Gastrocnemius medialis (tissue), 4 donors: ENCODE results near the gene CERS6.

Experiments used
- CTCF ChIP-seq, 5 experiments: fragments of 450-650 bp in 3 of 5; fragments of 200-600 bp in 2 of 5; sonication (generic) in 2 of 5; IDR thresholded peaks in 4 of 5; conservative IDR thresholded peaks in 1 of 5; 1 replicate in 4 of 5; 2 replicates in 1 of 5; pipeline ENCODE4 v1.5.1; 2016 to 2019; ENCODE audit warnings: antibody characterized with exemption in 5 of 5, mild to moderate bottlenecking in 3 of 5, moderate library complexity in 3 of 5
- POLR2A ChIP-seq, 2 donors: fragments of 450-650 bp; IDR thresholded peaks; one replicate each; pipeline ENCODE4 v1.6.1; 2017; ENCODE audit warnings: antibody characterized with exemption in 2 of 2, mild to moderate bottlenecking in 2 of 2, moderate library complexity in 2 of 2

DNA sequence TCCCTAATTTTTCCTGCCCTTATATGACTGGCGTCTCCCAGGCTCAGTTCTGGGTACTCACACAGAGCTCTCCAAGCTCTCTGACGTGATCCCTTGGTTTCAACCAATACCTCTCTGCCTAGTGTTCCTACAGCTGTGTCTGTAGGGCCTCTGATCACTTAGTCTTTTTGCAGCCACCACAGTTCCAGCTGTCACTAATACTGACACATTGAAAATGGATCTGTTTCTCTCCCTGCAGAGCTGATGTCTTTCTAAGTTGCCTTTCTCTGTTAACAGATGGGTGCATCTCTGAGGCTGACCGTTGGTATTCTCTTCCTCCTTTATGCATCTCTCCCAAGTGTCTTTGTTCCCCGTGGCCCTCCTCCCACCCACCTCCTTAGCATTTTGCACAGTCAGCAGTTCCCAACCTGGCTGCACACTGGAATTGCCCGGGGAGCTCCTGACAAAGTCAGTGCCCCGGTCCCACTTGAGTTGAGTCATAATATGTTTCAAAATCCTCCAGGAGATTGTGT is 62.5 kb downstream of the CERS6 start:
- TF ChIP-seq POLR2A (IDR thresholded peaks at IDR 0.05) (no peak), CTCF (IDR thresholded peaks at IDR 0.05 in 4 of 5, conservative IDR thresholded peaks at IDR 0.05 in 1 of 5) (no peak)
